HG03280 (cell line): ENCODE data around the gene IFNL2.
"Not testable (repeated sequence)": the region's sequence is repeated elsewhere in the genome, so short reads cannot be mapped to it uniquely, and the experiment has no call there.

Source experiments
- ATAC-seq: cut with Tn5 transposase; IDR thresholded peaks from one replicate; pipeline ENCODE4 v1.9.1; 2021; ENCODE audit warnings: mild to moderate bottlenecking, moderate library complexity; ENCODE audit not compliant: unreplicated experiment

Gene IFNL2

DNA sequence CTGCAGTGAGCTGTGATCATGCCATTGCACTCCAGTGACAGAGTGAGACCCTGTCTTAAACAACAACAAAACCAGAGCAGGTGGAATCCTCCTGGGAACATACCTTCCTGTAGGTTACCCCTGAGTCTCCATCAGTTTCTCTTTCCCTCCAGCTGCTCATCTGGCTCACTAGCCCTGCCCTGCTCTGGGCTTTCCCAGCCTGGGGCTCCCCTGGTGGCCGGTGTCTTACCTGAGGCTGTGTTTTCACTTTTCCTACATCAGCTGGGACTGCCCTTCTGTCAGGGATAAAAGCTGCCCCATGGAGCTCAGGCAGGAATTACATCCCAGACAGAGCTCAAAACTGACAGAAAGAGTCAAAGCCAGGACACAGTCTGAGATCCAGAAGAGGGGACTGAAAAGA is at the start of gene IFNL2:
Gene IFNL2 (plus strand): TSS at position 312 of the 400 bp plus-strand sequence. CDS start 173 bp downstream, outside the sequence.
- not testable (repeated sequence) for ATAC-seq

DNA sequence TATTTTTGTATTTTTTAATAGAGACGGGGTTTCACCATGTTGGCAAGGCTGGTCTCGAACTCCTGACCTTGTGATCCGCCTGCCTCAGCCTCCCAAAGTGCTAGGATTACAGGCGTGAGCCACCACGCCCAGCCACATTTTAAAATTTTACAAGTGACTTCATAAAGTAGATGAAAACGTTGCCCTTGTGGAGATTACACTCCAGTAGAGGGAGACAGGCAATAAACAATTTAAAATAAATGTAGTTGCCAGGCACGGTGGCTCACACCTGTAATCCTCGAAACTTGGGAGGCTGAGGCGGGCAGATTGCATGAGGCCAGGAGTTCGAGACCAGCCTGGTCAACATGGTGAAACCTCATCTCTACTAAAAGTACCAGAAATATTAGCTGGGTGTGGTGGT is 49.1 kb upstream of the IFNL2 start:
- not testable (repeated sequence) for ATAC-seq

DNA sequence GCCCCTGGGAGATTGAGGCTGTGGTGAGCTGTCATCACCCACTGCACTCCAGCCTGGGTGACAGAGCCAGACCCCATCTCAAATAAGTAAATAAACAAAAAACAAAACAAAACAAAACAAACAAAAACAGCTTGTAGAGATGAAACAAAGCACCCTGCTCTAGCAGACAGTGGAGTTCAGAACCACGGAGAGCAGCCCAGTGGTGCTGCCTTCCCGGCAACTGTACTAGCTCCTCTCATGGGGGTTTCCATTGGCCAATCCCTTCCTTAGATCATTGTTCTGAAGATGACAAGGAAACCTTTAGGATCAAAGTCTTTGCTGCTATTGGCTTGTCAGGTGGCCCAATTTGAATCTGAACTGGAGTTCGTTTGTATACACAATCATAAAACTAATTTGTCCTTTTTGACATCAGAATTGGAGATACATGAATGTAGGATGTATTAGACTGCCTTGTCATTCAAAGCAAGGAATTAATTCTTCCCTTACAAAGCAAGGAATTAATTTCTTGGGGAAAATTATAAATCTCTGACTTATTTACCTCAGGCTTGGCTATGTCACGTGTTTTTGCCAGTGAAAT is 44.4 kb upstream of the IFNL2 start:
- no peak for ATAC-seq

DNA sequence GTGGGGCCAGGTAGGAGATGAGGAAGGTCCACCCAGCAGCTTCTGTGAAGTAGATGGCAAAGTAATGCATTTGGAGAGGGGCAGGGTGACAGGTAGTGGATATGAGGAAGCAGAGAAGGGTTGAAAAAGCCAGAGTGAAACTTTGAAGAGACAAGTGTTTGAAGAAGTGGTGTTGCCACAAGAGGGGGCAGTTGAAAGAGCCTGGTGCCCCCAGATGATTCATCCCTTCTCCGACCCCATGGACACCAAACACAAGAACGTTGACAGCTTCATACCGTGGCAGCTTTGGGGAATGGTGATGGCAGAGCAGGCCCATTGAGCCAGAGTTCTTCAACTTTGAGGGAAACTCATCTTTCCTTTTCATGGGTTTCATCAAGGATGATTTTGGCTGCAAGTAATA is 43.3 kb upstream of the IFNL2 start:
- no peak for ATAC-seq

DNA sequence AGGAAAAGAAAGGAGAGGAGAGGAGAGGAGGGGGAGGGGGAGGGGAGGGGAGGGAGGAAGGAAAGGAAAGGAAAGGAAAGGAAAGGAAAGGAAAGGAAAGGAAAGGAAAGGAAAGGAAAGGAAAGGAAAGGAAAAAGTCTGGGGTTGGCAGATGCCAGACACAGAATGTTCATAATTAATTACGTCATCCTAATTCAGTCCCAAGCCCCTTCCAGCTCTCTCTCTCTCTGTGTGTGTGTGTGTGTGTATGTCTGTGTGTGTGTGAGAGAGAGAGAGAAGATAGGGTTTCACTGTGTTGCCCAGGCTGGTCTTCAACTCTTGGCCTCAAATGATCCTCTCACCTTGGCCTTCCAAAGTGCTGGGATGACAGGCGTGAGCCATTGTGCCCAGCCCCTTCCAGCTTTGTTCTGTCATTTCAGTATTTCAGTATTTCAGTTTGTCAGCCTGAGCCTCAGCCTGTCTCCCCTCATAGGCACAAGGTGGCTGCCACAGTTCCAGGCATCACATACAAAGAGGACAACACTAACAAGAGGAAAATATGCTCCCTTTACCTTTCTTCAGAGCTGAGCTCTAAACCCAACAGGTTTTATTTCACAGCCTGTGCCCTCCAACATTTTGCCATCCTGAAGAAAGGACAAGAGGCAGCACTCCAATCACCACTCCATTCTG is 38.0 kb upstream of the IFNL2 start:
- no peak for ATAC-seq

DNA sequence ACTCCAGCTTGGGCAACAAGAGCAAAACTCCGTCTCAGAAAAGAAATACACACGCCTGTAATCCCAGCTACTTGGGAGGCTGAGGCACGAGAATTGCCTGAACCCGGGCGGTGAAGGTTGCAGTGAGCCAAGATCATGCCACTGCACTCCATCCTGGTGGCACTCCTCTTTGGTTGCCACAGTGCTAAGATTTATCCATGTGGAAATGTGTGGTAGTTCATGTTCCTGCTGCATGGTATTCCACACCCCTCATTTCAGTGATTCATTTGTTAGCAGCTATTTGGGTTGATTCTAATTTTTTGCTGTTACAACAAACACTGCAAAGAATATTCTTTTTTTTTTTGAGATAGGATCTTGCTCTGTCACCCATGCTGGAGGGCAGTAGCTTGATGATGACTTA is 35.5 kb upstream of the IFNL2 start:
- ATAC-seq = no peak

DNA sequence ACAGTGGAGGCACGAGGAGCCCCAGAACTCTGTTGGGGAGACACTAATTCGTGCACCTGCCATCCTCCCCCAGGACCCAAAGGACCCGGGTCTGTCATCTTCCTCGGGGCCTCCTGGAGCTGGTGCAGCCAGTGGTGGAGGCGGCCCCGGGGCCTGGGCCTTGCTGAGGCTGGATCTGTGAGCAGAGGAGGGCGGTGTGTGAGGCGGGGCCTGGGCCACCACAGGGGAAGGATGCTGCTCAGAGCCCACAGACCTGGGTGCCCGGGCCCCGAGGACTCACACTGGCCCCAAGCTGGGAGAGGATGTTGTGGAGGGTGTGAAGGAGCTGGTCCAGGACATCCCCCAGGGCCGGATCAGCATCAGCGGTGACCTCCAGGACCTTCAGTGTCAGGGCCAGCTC is 31.7 kb upstream of the IFNL2 start:
- ATAC-seq = no peak

DNA sequence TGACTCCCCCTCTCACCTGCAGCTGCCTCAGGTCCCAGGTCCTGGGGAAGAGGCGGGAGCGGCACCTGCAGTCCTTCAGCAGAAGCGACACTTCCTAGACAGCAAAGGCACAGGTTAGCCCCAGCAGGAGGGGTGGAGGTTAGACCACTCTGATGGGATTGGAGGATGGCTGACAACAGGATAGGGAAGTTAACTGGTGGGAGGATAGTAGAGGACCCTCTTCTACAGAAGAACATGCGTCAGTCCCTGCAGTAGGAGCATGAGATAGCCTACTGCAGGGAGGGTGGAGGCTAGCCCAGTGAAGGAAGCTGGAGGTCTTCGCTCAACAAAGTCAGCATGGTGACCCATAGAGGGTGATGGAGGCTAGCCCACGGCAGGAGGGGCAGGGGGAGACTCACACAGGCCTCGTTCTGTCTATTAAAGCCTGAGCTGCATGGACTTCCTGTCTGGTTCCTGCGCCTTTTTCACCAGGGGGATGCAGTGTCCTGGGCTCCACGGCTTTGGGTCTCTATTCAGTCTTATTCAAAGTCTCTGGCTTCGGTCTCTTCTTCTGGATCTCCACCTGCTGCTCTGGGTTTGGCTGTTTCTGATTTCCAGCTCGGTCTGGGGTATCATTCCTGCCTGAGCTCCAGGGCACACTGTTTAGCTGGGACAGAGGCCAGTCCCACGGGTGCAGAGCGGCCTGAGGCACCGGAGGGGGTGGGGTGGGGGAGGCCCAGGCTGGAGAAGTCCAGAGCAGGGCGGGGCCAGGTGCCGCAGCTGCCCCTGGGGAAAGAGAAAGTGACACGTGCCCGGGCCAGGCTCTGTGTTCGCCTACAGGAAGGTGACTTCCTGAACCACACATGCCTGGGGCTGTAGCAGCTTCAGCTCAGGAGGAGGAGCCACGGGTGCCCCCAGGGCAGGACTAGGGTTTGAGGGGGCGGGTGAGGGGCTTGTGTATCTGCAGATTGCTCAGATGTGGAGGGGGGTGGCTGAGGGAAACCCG is 30.7 kb upstream of the IFNL2 start:
- no peak for ATAC-seq

DNA sequence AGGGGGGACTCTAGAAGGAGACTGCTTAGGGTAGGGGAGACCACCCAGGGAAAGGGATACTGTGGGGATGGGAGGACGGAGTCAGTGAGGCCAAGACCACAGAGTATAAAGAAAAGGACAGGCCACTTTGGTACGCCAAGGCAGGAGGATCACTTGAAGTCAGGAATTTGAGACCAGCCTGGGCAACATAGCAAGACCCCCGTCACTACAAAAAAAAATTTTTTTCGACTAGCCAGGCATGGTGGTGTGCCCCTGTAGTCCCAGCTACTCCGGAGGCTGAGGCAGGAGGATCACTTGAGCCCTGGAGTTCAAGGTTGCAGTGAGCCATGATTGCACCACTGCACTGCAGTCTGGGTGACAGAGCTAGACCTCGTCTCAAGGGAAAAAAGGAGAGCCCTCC is 30.0 kb upstream of the IFNL2 start:
- no peak for ATAC-seq

DNA sequence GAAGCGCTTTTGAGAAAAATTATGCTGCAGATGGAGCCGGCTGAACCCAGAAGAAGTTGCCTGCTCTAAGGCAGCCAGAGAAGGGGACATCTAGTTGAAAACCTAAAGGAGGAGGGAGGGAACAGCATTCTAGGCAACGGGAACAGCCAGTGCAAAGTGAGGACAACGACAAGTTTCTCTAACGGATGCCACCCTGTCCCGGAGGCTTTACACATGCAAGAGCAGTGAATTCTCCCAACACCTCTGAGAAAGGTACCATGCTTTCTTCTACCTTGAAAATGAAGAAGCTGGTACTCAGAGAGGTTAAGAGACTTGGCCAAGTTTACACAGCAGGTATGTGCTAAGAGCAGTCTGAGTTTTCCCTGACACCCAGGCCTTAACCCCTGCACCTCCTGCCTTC is 29.3 kb upstream of the IFNL2 start:
- ATAC-seq = no peak

DNA sequence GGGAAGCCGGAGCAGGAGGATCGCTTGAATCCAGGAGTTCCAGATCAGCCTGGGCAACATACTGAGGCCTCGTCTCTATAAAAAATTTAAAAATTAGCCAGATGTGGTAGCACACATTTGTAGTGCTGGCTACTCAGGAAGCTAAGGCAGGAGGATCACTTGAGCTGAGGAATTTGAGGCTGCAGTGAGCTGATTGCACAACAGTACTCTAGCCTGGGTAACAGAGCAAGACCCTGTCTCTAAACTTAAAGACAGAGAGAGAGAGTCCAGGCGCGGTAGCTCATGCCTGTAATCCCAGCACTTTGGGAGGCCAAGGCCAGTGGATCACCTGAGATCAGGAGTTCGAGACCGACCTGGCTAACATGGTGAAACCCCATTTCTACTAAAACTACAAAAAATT is 27.8 kb upstream of the IFNL2 start:
- ATAC-seq = no peak

DNA sequence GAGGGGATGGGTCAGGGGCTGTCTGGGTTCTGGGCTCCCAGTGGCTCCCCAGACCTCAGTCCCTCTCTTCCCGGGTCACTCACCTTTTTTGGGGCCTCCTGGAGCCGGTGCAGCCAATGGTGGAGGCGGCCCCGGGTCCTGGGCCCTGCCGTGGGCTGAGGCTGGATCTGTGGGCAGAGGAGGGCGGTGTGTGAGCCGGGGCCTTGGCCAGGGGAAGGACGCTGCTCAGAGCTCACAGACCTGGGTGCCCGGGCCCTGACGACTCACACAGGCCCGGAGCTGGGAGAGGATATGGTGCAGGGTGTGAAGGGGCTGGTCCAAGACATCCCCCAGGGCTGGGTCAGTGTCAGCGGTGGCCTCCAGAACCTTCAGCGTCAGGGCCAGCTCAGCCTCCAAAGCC is 24.5 kb upstream of the IFNL2 start:
- ATAC-seq = not testable (repeated sequence)

DNA sequence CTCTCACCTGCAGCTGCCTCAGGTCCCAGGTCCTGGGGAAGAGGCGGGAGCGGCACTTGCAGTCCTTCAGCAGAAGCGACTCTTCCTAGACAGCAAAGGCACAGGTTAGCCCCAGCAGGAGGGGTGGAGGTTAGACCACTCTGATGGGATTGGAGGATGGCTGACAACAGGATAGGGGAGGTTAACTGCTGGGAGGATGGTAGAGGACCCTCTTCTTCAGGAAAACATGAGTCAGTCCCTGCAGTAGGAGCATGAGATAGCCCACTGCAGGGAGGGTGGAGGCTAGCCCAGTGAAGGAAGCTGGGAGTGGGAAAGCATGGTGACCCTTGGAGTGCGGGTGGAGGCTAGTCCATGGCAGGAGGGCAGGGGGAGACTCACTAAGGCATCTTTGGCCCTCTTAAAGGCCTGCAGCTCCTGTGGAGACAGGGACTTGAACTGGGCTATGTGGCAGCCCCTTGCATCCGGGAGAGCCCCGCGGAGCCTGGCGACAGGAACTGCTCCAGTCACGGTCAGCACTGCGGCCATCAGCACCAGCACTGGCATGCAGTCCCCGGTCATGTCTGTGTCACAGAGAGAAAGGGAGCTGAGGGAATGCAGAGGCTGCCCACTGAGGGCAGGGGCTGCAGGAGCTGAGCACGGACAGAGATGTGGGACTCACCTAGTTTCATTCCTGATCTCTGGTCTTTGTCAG is 23.6 kb upstream of the IFNL2 start, which contains the start of gene IFNL3:
Gene IFNL3 (minus strand): TSS at position 597 of the 691 bp plus-strand sequence. CDS start 39 bp downstream, at position 558.
- ATAC-seq = not testable (repeated sequence)

DNA sequence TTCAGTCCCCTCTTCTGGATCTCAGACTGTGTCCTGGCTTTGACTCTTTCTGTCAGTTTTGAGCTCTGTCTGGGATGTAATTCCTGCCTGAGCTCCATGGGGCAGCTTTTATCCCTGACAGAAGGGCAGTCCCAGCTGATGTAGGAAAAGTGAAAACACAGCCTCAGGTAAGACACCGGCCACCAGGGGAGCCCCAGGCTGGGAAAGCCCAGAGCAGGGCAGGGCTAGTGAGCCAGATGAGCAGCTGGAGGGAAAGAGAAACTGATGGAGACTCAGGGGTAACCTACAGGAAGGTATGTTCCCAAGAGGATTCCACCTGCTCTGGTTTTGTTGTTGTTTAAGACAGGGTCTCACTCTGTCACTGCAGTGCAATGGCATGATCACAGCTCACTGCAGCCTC is 23.0 kb upstream of the IFNL2 start:
- not testable (repeated sequence) for ATAC-seq

DNA sequence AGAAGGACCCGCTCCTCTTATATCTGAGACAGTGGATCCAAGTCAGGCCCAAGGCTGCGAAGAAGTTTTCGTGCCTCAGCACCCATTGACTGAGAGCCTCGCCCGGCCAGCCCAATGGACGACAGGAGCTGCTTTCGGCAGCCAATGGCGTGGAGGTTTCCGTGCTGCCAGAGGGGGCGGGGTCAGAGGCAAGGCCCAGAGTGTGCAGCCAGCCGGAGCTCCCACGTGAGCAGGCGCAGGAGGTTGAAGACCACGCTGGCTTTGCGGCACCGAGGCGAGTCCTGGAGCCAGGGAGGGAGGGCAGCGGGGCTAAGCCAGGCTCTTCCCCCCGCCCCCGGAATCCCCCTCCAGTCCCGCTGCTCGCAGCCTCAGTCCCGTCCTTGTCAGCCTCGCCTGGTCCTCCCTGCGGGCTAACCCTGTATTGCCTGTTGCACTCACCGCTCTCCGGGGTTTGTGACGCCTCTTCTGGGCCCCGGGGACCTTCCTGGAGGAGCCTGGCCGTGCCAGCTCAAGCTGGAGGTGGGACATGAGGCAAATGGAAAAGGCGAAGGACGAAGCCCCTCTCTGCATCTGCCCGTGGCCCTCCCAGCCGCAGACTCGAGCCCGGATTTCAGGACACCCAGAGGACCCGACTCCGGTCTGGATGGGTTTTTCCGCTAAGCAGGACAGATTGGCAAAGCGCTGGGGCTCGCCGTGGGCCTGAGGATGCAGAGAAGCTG is 21.1 kb upstream of the IFNL2 start:
- ATAC-seq = no peak

DNA sequence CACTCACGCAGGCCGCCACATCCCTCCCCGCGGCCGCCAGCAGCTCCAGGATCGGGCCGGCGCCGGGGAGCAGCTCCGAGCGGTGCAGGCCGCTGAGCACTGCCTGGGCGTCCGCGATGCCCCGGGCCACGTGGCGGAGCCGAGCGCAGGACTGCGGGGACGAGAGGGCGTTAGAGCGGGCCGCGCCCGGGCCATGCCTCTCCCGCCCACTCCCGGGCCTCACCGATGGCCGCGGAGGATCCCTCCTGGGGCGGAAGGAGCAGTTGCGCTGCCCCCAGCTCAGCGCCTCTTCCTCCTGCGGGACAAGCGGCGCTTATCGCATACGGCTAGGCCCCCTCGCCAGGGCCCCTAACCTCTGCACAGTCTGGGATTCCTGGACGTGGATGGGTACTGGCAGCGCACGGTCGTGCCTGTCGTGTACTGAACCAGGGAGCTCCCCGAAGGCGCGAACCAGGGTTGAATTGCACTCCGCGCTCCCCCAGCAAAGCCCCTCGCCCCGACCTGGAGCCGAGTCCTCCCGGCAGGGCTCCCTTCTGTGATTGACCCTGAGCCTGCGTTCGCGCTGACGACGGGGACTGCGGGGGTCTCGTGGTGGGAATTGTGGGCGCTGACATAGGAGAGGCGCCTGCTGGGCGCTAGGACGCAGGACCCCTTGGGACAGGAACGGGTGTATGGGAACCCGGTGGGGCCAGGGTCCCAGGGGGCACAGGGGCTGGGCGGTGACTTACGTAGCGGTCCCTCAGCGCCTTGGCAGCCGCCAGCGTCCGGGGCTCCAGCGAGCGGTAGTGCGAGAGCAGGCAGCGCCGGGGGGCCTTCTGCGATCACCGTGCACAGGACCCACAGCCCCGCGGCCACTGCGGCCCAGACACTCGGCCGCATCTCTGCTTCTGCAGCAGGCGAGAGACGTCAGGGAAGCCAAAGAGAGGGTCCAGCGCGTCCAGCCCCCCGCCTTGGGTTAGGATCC is 20.2 kb upstream of the IFNL2 start:
- ATAC-seq = no peak

DNA sequence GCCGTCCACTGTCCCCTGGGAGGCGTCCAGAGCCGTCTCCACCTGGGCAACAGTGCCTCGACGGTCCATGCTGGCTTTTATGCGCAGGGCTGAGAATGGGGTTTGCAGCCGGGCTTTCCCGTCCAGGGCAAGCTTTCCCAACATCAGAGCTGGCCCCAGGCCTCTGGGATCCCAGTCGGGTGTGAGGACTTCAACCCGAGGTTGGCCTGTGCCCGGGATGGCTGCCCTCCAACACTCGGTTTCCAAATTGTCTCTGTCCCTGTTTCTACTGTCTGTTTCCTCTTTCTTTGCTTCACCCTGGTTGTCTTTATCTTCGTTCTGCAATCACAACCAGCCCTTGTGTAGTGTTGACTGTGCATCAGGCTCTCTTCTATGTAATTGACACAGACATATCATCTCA is 19.4 kb upstream of the IFNL2 start, which contains the start of gene IFNL4:
Gene IFNL4 (minus strand): TSS at position 51 of the 400 bp plus-strand sequence.
- ATAC-seq = no peak

DNA sequence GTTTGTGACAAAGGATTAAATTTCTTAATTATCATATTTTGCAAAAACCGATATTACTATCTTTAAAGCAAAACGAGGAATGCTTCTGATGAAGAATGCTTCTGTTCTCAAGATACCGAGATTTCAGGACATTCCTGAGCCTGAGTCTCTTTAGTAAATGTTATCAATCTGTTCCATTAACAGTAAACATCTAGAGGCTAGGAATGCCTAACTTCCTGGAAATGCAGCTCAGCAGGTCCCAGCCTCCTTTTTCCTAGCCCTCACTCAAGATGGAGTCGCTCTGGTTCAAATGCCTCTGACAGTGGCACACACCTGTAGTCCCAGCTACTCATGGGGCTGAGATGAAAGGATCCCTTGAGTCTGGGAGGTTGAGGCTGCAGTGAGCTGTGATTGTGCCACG is 17.1 kb upstream of the IFNL2 start:
- ATAC-seq = no peak

DNA sequence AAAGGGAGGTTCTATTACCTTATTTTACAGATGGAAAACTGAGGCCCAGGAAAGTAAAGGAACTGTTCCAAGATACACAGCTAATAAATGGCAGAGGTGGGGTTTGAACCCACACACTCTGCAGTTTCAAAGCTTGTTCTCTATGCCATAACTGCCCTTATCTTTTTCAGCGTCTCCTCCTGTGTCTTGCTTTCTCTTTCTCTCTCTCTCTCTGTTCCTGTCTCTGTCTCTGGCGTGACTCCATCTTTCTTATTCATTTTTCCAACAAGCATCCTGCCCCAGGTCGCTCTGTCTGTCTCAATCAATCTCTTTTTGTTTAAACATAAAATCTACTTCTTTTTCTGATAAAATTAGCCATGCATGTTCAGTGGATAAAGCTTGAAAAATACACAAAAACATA is 16.4 kb upstream of the IFNL2 start:
- ATAC-seq = no peak
